Loucy (cell line): ENCODE data around the gene SPATA13.

Source experiments
- H2AFZ ChIP-seq: fragments of 200-600 bp; sonication (generic); 2 replicates; pipeline ENCODE4 v1.6.0; 2016; ENCODE audit warnings: antibody characterized with exemption, mild to moderate bottlenecking, low read length, moderate library complexity
- H3F3A ChIP-seq: fragments of 200-600 bp; 2 replicates; pipeline ENCODE4 v1.6.0; 2016; ENCODE audit warnings: antibody characterized with exemption, low read depth, mild to moderate bottlenecking
- H3K27me3 ChIP-seq: fragments of 200-600 bp; sonication (generic); 2 replicates; pipeline ENCODE4 v1.6.1; 2014; ENCODE audit warnings: low read length, mild to moderate bottlenecking; ENCODE audit not compliant: insufficient read depth, poor library complexity, severe bottlenecking
- H3K36me3 ChIP-seq: fragments of 200-600 bp; sonication (generic); 2 replicates; pipeline ENCODE4 v1.6.1; 2016; ENCODE audit warnings: low read length; ENCODE audit not compliant: insufficient read depth
- H3K4me1 ChIP-seq: fragments of 200-600 bp; sonication (generic); 2 replicates; pipeline ENCODE4 v1.5.1; 2014; ENCODE audit warnings: low read length, mild to moderate bottlenecking; ENCODE audit not compliant: insufficient read depth, poor library complexity, severe bottlenecking
- H3K4me2 ChIP-seq: fragments of 200-600 bp; sonication (generic); 2 replicates; pipeline ENCODE4 v1.6.0; 2014; ENCODE audit warnings: antibody characterized with exemption, low read length, low read depth, mild to moderate bottlenecking; ENCODE audit not compliant: poor library complexity, severe bottlenecking
- H3K4me3 ChIP-seq: fragments of 200-600 bp; sonication (generic); 2 replicates; pipeline ENCODE4 v1.5.1; 2014; ENCODE audit warnings: low read length, mild to moderate bottlenecking, mixed read lengths; ENCODE audit not compliant: poor library complexity, severe bottlenecking
- H3K79me2 ChIP-seq: fragments of 200-600 bp; sonication (generic); 2 replicates; pipeline ENCODE4 v1.6.1; 2014; ENCODE audit warnings: low read length; ENCODE audit not compliant: insufficient read depth
- H3K9ac ChIP-seq: fragments of 200-600 bp; sonication (generic); 2 replicates; pipeline ENCODE4 v1.6.0; 2014; ENCODE audit warnings: mild to moderate bottlenecking, low read depth, low read length, moderate library complexity; ENCODE audit not compliant: poor library complexity, severe bottlenecking
- H3K9me2 ChIP-seq: fragments of 200-600 bp; sonication (generic); replicated peaks from 2 replicates; pipeline ENCODE4 v1.6.1; 2016; ENCODE audit warnings: low read depth, low read length, mixed read lengths
- H3K9me3 ChIP-seq: fragments of 200-600 bp; sonication (generic); 2 replicates; pipeline ENCODE4 v1.6.1; 2014; ENCODE audit warnings: mild to moderate bottlenecking, antibody characterized with exemption, low read length, low read depth; ENCODE audit not compliant: insufficient read depth
- H4K20me1 ChIP-seq: fragments of 200-600 bp; sonication (generic); 2 replicates; pipeline ENCODE4 v1.6.0; 2014; ENCODE audit warnings: antibody characterized with exemption, low read length, mild to moderate bottlenecking; ENCODE audit not compliant: insufficient read depth, poor library complexity, severe bottlenecking
- EZH2phosphoT487 ChIP-seq: fragments of 200-600 bp; IDR thresholded peaks from 2 replicates; pipeline ENCODE4 v1.6.1; 2018; ENCODE audit warnings: antibody characterized with exemption, mild to moderate bottlenecking, moderate library complexity, borderline replicate concordance
- TF ChIP-seq, protein P1 (sequence below): fragments of 200-600 bp; sonication (generic); conservative IDR thresholded peaks from 2 replicates; pipeline ENCODE4 v1.5.1; 2014; ENCODE audit warnings: mild to moderate bottlenecking, antibody characterized with exemption, low read length

The SPATA13 gene

DNA sequence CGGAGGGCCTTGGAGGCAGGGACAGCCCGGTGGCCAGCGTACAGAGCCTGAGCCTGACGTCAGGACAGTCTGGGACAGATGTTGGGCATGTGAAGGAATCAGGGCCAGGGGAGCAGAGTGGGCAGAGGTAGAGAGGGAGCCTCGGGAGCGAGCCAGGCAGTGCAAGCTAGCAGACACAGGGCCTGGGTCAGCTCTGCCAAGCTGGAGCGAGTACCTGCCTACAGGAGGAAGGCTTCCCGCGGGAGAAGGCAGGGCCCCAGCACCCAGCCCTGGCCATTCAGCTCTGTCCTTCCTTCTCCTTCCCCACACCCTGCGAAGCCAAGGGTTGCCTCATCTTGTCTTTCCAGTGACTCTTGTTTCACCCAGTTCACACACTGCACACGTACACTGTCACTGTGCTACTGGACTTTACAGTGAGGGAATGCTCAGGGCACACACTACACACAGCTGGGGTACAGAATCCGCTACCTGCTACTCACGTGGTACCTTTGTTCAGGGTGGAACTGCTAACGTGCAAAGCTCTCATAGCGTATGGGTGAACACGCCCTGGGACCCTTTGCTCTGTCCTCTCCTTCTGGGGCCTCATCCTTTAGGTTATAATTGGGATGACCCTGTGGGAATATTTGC, 139.1 kb downstream of the SPATA13 start:
- TF ChIP-seq, protein P1, sequence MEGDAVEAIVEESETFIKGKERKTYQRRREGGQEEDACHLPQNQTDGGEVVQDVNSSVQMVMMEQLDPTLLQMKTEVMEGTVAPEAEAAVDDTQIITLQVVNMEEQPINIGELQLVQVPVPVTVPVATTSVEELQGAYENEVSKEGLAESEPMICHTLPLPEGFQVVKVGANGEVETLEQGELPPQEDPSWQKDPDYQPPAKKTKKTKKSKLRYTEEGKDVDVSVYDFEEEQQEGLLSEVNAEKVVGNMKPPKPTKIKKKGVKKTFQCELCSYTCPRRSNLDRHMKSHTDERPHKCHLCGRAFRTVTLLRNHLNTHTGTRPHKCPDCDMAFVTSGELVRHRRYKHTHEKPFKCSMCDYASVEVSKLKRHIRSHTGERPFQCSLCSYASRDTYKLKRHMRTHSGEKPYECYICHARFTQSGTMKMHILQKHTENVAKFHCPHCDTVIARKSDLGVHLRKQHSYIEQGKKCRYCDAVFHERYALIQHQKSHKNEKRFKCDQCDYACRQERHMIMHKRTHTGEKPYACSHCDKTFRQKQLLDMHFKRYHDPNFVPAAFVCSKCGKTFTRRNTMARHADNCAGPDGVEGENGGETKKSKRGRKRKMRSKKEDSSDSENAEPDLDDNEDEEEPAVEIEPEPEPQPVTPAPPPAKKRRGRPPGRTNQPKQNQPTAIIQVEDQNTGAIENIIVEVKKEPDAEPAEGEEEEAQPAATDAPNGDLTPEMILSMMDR = no peak
- no peak for TF ChIP-seq EZH2phosphoT487

DNA sequence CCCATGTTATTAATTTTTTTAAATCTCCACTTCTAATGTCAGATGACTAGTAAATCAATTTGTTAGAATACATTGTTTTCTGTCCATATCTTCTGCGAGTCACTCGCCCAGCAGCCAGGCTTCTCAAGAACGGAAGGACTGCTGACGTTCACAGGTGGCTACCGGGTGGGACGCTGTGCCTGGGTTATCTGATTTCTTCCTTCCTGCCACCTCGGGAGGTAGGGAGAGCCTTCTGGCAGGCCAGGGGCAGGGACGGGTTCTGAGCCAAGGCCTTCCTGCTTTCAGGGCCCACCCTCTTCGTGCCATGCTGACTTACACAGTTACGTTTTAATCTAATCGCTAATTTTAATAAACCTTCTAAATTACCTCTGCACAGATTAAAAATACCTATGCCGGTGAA, 140.9 kb downstream of the SPATA13 start:
- Histone ChIP-seq H2AFZ (no peak overlapping the region), H3K4me1 (no peaks in the 10 kb centered on the region), H4K20me1 (no peaks in the 10 kb centered on the region), H3K9me2 (no peaks in the 10 kb centered on the region), H3K4me2 (no peak overlapping the region), H3K36me3 (peaks cover 70% of the 10 kb centered on the region; the same call in 1 of the 2 replicates), H3K9ac (no peak overlapping the region), H3F3A (no peaks in the 10 kb centered on the region), H3K9me3 (no peaks in the 10 kb centered on the region), H3K27me3 (no peaks in the 10 kb centered on the region), H3K4me3 (no peak overlapping the region), H3K79me2 (no peaks in the 10 kb centered on the region)
- TF ChIP-seq, protein P1 = no peak
- TF ChIP-seq EZH2phosphoT487 = no peak

More for the DNA sequence above, 139.1 kb downstream of the SPATA13 start:
- Histone ChIP-seq H3K36me3 (peaks cover 79% of the 10 kb centered on the region; the same call in 1 of the 2 replicates), H3K4me1 (no peaks in the 10 kb centered on the region), H3K4me3 (no peak overlapping the region), H3K9me3 (no peaks in the 10 kb centered on the region), H3K27me3 (no peaks in the 10 kb centered on the region), H3K79me2 (no peaks in the 10 kb centered on the region), H3K9me2 (no peaks in the 10 kb centered on the region), H3K4me2 (no peak overlapping the region), H3F3A (no peaks in the 10 kb centered on the region), H3K9ac (no peak overlapping the region), H2AFZ (no peak overlapping the region), H4K20me1 (no peaks in the 10 kb centered on the region)

DNA sequence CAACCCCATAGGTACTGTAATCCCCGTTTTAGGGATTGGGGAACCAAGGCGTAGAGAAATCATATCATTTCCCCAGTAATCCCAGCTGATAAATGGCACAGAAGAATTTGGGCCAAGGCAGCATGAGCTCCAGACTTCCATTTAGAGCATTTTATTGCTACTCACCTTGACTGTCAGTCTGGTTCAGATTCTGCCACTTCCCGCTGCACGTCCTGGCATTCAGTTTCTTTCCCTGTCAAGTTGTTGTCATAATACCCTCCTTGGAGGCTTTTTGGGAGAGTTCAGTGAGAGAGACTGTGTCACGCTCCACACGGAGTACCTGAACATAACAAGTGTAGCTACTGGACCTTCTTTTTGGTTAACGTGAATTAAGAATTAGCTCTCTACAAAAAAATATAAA, 141.4 kb downstream of the SPATA13 start:
- Histone ChIP-seq H3K36me3 (peaks cover 65% of the 10 kb centered on the region; the same call in 1 of the 2 replicates), H4K20me1 (no peaks in the 10 kb centered on the region), H3K9ac (no peak overlapping the region)

More for the DNA sequence above, 141.4 kb downstream of the SPATA13 start:
- Histone ChIP-seq H3K4me2 (no peak overlapping the region), H3K9me3 (no peaks in the 10 kb centered on the region), H3K27me3 (no peaks in the 10 kb centered on the region), H3K4me3 (no peak overlapping the region), H3K79me2 (no peaks in the 10 kb centered on the region), H3K4me1 (no peaks in the 10 kb centered on the region), H2AFZ (no peak overlapping the region), H3F3A (no peaks in the 10 kb centered on the region), H3K9me2 (no peaks in the 10 kb centered on the region)
- TF ChIP-seq, protein P1 = no peak
